ENCODE results near the gene MAGI2.

GRCh38 chr7:79011921-79012320 is 441.5 kb downstream of the MAGI2 start:
- no peak for TF ChIP-seq TCF4 (CRISPR knock-in tag; IDR thresholded peaks at IDR 0.05; ENCODE audit: borderline replicate concordance)
- no peak for TF ChIP-seq ARNTL (CRISPR knock-in tag; IDR thresholded peaks at IDR 0.05; ENCODE audit: borderline replicate concordance, low read depth)

Measured in SK-N-SH treated with all-trans-retinoic acid at 6 μM for 48 hours (cell line).